GM13976 (cell line): ENCODE results near the gene FILIP1.

ENCODE experiments used
- DNase-seq: peaks from one replicate; pipeline ENCODE4 v3.0.0; 2012; ENCODE audit warnings: low spot score
- CTCF ChIP-seq: IDR thresholded peaks from 2 replicates; pipeline ENCODE4 v1.5.1; 2012; ENCODE audit warnings: borderline replicate concordance, mild to moderate bottlenecking; ENCODE audit not compliant: insufficient read depth; ENCODE audit errors: extremely low read depth, missing control alignments, control extremely low read depth
- in situ Hi-C: fragments of 300-500 bp; cut with MboI; formaldehyde crosslinking; loops from one replicate; pipeline ENCODE4 v1.12.0; 2022; ENCODE audit warnings: low sequenced_read_pairs, mixed read lengths, inconsistent platforms; ENCODE audit not compliant: unreplicated experiment

FILIP1 gene

GRCh38 chr6:75306064-75306463 is 187.5 kb downstream of the FILIP1 start:
- no peak for TF ChIP-seq CTCF
- in situ Hi-C loops = no loop called here
- no peak for DNase-seq

DNA sequence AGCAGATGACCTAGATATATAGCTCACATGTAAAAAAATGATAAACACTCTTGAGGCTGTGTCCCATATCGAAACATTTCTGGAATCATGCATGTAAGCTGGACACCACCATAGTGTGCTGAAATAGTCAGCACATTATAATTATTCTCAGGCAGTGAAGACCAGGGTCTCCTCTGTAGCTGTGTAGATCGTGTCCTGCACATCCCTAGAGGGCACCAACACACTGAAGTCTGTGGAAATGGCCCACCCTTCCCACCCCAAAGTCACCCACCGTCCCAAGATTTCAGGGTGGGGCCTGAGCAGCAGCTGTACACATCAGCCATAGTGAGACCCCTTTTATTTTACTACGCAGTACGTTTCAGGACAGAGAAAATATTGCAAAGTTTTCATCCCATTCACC is 188.0 kb downstream of the FILIP1 start:
- no peak for DNase-seq
- in situ Hi-C loops = no loop called here
- no peak for TF ChIP-seq CTCF

GRCh38 chr6:75302280-75302679 is 191.3 kb downstream of the FILIP1 start:
- TF ChIP-seq CTCF = no peak
- in situ Hi-C loops = no loop called here
- DNase-seq = no peak

- TF ChIP-seq CTCF = no peak
- no peak for DNase-seq
- in situ Hi-C loops = no loop called here
Measured at GRCh38 chr6:75301537-75301936, 192.1 kb downstream of the FILIP1 start.

- in situ Hi-C loops = no loop called here
Measured at GRCh38 chr6:75301088-75301487, 192.5 kb downstream of the FILIP1 start.

DNA sequence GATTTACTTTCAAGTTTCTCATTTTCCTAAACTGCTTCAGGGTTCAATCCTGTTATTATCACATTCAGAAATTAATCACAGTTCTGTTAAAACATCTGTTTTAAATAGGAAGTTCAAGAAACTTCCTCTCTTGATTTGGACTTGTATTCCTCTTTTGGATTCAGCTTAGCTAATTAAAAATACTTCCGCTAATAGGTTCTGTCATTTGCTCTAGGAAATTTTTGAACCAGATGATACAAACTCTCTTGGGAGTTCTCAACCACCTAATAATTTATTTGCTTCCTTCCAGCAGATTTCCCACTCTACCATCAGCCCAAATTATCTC is 193.1 kb downstream of the FILIP1 start:
- TF ChIP-seq CTCF = no peak
- no peak for DNase-seq
- in situ Hi-C loops = no loop called here

More at GRCh38 chr6:75301088-75301487, 192.5 kb downstream of the FILIP1 start:
- DNase-seq = no peak
- TF ChIP-seq CTCF = no peak
